GM12892 (cell line): ENCODE results near the gene EIF4A3.

ENCODE experiments used
- POLR2A ChIP-seq: IDR thresholded peaks from 2 replicates; pipeline ENCODE4 v1.6.1; 2011; ENCODE audit warnings: low read depth, low read length, control low read depth
- TAF1 ChIP-seq: IDR thresholded peaks from 2 replicates; pipeline ENCODE4 v1.6.1; 2011; ENCODE audit warnings: low read depth, mild to moderate bottlenecking, control low read depth, low read length, borderline replicate concordance

GRCh38 chr17:80152081-80152702 lies 5.3 kb upstream of the EIF4A3 start:
- TF ChIP-seq TAF1, result no peak
- TF ChIP-seq POLR2A, result no peak
